ENCODE data around the gene AKR1C4. TPM values are rescaled to one million over a fixed set of nuclear protein-coding genes. Genes with fewer than 3 reads are reported as not detected.
"Not testable (repeated sequence)": the region's sequence is repeated elsewhere in the genome, so short reads cannot be mapped to it uniquely, and the experiment has no call there.

Gene AKR1C4
- total RNA-seq, 2 donors from 2014 or later: not detected

DNA sequence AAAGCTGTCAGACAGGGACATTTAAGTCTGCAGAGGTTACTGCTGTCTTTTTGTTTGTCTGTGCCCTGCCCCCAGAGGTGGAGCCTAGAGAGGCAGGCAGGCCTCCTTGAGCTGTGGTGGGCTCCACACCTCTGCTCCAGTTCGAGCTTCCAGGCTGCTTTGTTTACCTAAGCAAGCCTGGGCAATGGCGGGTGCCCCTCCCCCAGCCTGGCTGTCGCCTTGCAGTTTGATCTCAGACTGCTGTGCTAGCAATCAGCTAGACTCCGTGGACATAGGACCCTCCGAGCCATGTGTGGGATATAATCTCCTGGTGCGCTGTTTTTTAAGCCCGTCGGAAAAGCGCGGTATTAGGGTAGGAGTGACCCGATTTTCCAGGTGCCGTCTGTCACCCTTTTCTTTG lies 16.1 kb upstream of the AKR1C4 start:
- not testable (repeated sequence) for H3K4me3 Mint-ChIP-seq; ATAC-seq (replicated peaks in 1 of 2); H3K4me1 Mint-ChIP-seq (ENCODE audit: low read depth); H3K27ac Mint-ChIP-seq; DNase-seq; H3K9me3 Mint-ChIP-seq; H3K36me3 Mint-ChIP-seq (ENCODE audit: insufficient read depth in 2 of 2); H3K27me3 Mint-ChIP-seq (ENCODE audit: low read depth)

DNA sequence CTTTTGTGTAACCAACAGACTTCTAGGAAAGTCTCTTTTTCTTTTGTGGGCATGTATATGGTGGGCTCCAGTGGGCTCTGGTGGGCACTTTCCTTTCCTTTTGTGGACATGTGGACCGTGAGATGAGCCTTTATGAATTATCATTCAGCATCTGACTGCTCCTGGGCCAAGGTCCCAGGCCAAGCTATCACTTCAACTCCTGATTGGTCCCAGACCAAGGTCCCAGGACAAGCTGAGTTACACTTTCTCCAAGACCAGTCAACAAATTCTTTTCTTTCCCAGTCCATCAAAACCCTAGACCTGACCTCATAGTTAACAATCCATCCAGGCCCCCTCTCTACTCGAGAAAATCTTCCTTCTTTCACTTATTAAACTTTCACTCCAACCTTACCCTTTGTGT lies 12.7 kb upstream of the AKR1C4 start:
- ATAC-seq (replicated peaks in 1 of 2) (no peak), DNase-seq (no peak)
- Mint-ChIP-seq H3K27me3 (ENCODE audit: low read depth) (no peaks in the 10 kb centered on the region), H3K27ac (no peak overlapping the region), H3K36me3 (ENCODE audit: insufficient read depth in 2 of 2) (peaks cover 0 to 1% of the 10 kb centered on the region in 2 donors), H3K9me3 (peaks cover 1 to 3% of the 10 kb centered on the region in 2 donors), H3K4me3 (no peak overlapping the region), H3K4me1 (ENCODE audit: low read depth) (no peaks in the 10 kb centered on the region)

DNA sequence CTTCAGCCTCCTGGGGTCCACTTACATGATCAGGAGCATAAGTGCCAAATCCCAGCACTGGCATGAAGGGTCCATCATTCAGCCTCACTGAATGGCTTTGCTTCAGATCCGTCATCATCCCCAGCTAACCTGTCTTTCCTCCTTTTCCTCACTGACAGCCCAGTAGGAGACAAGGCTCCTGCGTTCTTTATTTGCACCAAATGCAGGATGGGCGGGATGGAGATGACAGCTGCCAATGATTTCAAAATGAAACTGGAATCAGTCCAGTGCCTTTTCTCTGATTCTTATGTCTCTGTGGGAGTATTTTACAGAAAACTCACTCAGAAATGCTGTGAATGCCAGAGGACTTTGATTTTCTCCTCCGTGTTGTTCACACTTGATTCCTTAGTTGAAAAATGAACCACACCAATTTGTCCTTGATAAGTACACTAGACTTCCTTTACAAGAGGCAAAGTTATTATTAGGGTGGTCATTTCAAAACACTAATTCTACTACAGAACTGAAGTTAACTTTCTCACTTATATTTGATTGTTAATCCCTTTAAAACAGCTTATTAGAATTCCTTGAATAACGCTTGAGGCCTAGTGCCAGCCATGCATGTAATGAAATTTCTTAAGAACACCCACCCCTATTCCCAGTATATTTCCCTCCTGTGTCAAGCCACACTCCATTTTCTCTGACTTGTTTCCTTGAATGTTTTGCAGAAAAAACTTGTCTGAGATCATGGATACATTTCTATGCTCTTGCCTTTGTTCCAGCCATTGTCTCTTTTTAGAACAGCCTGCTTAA lies 11.5 kb upstream of the AKR1C4 start, which contains the start of gene AKR1C8:
Gene AKR1C8, minus strand, starts transcription at position 164 of the 789 bp plus-strand sequence. Its CDS starts 46 bp downstream, at position 118.
- peaks cover 9% of the 10 kb centered on the region for H3K4me1 Mint-ChIP-seq (ENCODE audit: low read depth)
- no peaks in the 10 kb centered on the region for H3K27me3 Mint-ChIP-seq (ENCODE audit: low read depth)
- no peak within 1 kb of the TSS for H3K4me3 Mint-ChIP-seq
- ATAC-seq (replicated peaks in 1 of 2) (no peak), DNase-seq (no peak)
- no peak within 1 kb of the TSS for H3K27ac Mint-ChIP-seq
- H3K36me3 Mint-ChIP-seq (ENCODE audit: insufficient read depth in 2 of 2): no peaks in the 10 kb centered on the region
- H3K9me3 Mint-ChIP-seq: no peaks in the 10 kb centered on the region

- DNase-seq (no peak), ATAC-seq (replicated peaks in 1 of 2) (no peak)
- Mint-ChIP-seq H3K9me3 (no peaks in the 10 kb centered on the region), H3K27ac (no peak overlapping the region), H3K4me3 (no peak overlapping the region), H3K4me1 (ENCODE audit: low read depth) (peaks cover 10% of the 10 kb centered on the region), H3K27me3 (ENCODE audit: low read depth) (no peaks in the 10 kb centered on the region), H3K36me3 (ENCODE audit: insufficient read depth in 2 of 2) (no peaks in the 10 kb centered on the region)
Observed at GRCh38 chr10:5187867-5188266, 8.8 kb upstream of the AKR1C4 start.

- Mint-ChIP-seq H3K27me3 (ENCODE audit: low read depth) (no peaks in the 10 kb centered on the region), H3K36me3 (ENCODE audit: insufficient read depth in 2 of 2) (no peaks in the 10 kb centered on the region), H3K4me3 (no peak overlapping the region), H3K9me3 (no peaks in the 10 kb centered on the region), H3K4me1 (ENCODE audit: low read depth) (peaks cover 10% of the 10 kb centered on the region), H3K27ac (no peak overlapping the region)
- no peak for DNase-seq
- no peak for ATAC-seq (replicated peaks in 1 of 2)
Observed at GRCh38 chr10:5188358-5188757, 8.3 kb upstream of the AKR1C4 start.

- Mint-ChIP-seq H3K9me3 (peaks cover 0 to 3% of the 10 kb centered on the region in 2 donors), H3K27ac (no peak overlapping the region), H3K4me3 (no peak overlapping the region), H3K4me1 (ENCODE audit: low read depth) (peaks cover 8% of the 10 kb centered on the region), H3K27me3 (ENCODE audit: low read depth) (peaks cover 7% of the 10 kb centered on the region), H3K36me3 (ENCODE audit: insufficient read depth in 2 of 2) (no peaks in the 10 kb centered on the region)
- ATAC-seq (replicated peaks in 1 of 2) (no peak), DNase-seq (no peak)
Observed at GRCh38 chr10:5194431-5194830, 2.2 kb upstream of the AKR1C4 start.

GRCh38 chr10:5195727-5196374 lies 786 bp upstream of the AKR1C4 start:
- Mint-ChIP-seq H3K4me1 (ENCODE audit: low read depth) (no peaks in the 10 kb centered on the region), H3K36me3 (ENCODE audit: insufficient read depth in 2 of 2) (no peaks in the 10 kb centered on the region), H3K4me3 (no peak overlapping the region), H3K9me3 (peaks cover 0 to 3% of the 10 kb centered on the region in 2 donors), H3K27ac (no peak overlapping the region), H3K27me3 (ENCODE audit: low read depth) (peaks cover 7% of the 10 kb centered on the region)
- DNase-seq: no peak
- no peak for ATAC-seq (replicated peaks in 1 of 2)

- H3K36me3 Mint-ChIP-seq (ENCODE audit: insufficient read depth in 2 of 2): no peaks in the 10 kb centered on the region
- DNase-seq (no peak), ATAC-seq (replicated peaks in 1 of 2) (no peak)
- H3K4me1 Mint-ChIP-seq (ENCODE audit: low read depth): no peaks in the 10 kb centered on the region
- no peak overlapping the region for H3K27ac Mint-ChIP-seq
- H3K9me3 Mint-ChIP-seq: peaks cover 2 to 6% of the 10 kb centered on the region in 2 donors
- H3K27me3 Mint-ChIP-seq (ENCODE audit: low read depth): peaks cover 7% of the 10 kb centered on the region
- no peak overlapping the region for H3K4me3 Mint-ChIP-seq
Observed at GRCh38 chr10:5198386-5198785, 1.7 kb downstream of the AKR1C4 start.

DNA sequence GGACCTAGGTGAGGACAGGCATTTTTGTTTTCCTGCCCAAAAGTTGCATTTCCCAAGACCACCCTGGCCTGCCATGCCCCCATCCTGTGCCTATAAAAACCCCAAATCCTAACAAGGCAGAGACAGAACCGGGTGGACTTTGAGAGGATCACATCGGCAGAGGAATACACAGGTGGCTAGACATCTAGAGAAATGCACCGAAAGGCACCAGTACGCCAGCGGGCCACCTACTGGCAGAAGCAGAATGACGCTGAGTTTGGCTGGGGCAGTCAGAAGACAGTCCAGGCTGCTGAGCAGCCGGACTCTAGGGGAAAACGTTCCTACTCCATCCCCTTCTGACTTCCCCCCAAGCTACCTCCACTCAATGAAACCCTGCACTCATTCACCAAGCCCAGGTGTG lies 2.8 kb downstream of the AKR1C4 start:
- no peak overlapping the region for H3K4me3 Mint-ChIP-seq
- H3K36me3 Mint-ChIP-seq (ENCODE audit: insufficient read depth in 2 of 2): no peaks in the 10 kb centered on the region
- no peak overlapping the region for H3K27ac Mint-ChIP-seq
- no peaks in the 10 kb centered on the region for H3K4me1 Mint-ChIP-seq (ENCODE audit: low read depth)
- peaks cover 3 to 6% of the 10 kb centered on the region in 2 donors for H3K9me3 Mint-ChIP-seq
- DNase-seq (no peak), ATAC-seq (replicated peaks in 1 of 2) (no peak)
- H3K27me3 Mint-ChIP-seq (ENCODE audit: low read depth): peaks cover 7% of the 10 kb centered on the region

DNA sequence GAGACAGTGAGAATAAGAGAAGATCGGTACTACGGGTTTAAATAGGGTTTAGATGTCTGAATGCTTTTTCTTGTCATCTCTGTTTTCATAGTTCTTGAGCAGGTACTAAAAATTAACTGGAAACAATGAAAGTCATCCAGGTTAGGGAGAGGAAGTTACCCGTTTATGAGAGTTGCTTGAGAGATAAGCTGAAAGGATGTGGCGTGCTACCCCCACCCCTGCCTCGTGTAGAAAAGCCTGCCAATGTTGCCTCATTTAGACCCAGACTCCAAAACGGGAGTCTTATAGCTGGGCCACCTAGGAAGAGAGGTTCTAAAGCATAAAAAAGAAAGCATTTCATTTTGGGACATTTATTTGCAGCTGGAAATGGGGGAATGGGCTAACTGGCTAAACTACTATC lies 10.2 kb downstream of the AKR1C4 start:
- Mint-ChIP-seq H3K27ac (no peak overlapping the region), H3K4me3 (no peak overlapping the region), H3K4me1 (ENCODE audit: low read depth) (peaks cover 7% of the 10 kb centered on the region), H3K36me3 (ENCODE audit: insufficient read depth in 2 of 2) (peaks cover 0 to 2% of the 10 kb centered on the region in 2 donors), H3K27me3 (ENCODE audit: low read depth) (no peaks in the 10 kb centered on the region), H3K9me3 (peaks cover 7 to 10% of the 10 kb centered on the region in 2 donors)
- DNase-seq (no peak), ATAC-seq (replicated peaks in 1 of 2) (no peak)

GRCh38 chr10:5209776-5210175 lies 13.1 kb downstream of the AKR1C4 start:
- H3K4me1 Mint-ChIP-seq (ENCODE audit: low read depth); H3K4me3 Mint-ChIP-seq; H3K9me3 Mint-ChIP-seq; H3K27ac Mint-ChIP-seq; ATAC-seq (replicated peaks in 1 of 2); H3K36me3 Mint-ChIP-seq (ENCODE audit: insufficient read depth in 2 of 2); H3K27me3 Mint-ChIP-seq (ENCODE audit: low read depth); DNase-seq: not testable (repeated sequence)

- ATAC-seq (replicated peaks in 1 of 2); H3K4me1 Mint-ChIP-seq (ENCODE audit: low read depth); H3K4me3 Mint-ChIP-seq; DNase-seq; H3K36me3 Mint-ChIP-seq (ENCODE audit: insufficient read depth in 2 of 2); H3K27me3 Mint-ChIP-seq (ENCODE audit: low read depth); H3K27ac Mint-ChIP-seq; H3K9me3 Mint-ChIP-seq: not testable (repeated sequence)
Observed at GRCh38 chr10:5210261-5210660, 13.6 kb downstream of the AKR1C4 start.

DNA sequence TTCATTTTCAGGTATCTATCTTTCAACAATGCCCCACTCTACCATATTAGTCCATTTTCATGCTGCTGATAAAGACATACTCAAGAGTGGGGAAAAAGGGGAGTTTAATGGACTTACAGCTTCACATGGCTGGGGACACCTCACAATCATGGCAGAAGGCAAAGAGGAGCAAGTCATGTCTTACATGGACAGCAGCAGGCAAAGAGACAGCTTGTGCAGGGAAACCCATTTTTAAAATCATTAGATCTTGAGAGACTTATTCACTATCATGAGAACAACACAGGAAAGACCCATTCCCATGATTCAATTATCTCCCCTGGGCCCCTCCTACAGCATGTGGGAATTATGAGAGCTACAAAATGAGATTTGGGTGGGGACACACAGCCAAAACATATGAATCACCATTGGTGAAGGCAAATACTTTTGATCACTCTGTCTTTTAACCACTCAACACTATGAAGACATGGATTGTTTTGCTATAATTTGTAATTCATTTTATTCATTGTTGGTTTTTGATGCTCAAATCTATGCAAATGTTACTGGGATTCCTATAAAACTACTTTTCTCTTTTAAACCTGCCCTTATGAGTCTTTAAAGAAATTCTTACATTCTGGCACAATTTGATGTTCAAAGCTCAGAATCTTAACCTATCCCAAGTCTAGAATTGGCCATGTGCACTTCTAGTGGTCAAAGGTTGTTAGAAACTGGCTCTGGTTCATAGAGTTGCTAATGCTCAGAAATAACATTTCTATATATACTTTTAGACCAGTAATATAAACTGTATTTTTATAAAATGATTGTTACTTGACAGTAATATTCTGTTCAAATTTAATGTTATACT lies 15.3 kb downstream of the AKR1C4 start:
- H3K4me1 Mint-ChIP-seq (ENCODE audit: low read depth): peaks cover 2% of the 10 kb centered on the region
- H3K4me3 Mint-ChIP-seq: no peak overlapping the region
- DNase-seq (no peak), ATAC-seq (replicated peaks in 1 of 2) (no peak)
- H3K27me3 Mint-ChIP-seq (ENCODE audit: low read depth): no peaks in the 10 kb centered on the region
- H3K36me3 Mint-ChIP-seq (ENCODE audit: insufficient read depth in 2 of 2): peaks cover 0 to 2% of the 10 kb centered on the region in 2 donors
- peaks cover 4 to 7% of the 10 kb centered on the region in 2 donors for H3K9me3 Mint-ChIP-seq
- no peak overlapping the region for H3K27ac Mint-ChIP-seq
